Activated T-cell treated with anti-CD3 and anti-CD28 coated beads, Interleukin-2, amount 50 U/mL, for 48 hours (primary cell): ENCODE measurements around the gene SYNPO2.

Experiments used
- DNase-seq, 2 experiments: peaks; one replicate each; pipeline ENCODE4 v3.0.0-alpha.2; 2020

The SYNPO2 gene

DNA sequence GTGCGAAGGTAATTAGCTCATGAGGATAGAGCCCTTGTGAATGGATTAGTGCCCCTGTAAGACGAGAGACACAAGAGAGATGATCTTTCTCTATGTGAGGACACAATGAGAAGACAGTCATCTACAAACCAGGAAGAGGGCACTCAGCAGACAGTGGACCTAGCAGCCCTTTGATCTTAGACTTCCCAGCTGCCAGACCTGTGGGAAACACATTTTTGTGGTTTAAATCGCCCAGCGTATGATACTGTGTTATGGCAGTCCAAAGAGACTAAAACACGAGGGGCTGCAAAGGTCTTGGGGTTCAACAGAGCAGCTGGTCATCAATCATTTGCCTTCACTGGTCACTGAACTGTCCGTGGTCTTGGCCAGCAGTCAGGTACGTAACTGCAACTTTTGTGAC is 9.2 kb upstream of the SYNPO2 start:
- no peak for DNase-seq

DNA sequence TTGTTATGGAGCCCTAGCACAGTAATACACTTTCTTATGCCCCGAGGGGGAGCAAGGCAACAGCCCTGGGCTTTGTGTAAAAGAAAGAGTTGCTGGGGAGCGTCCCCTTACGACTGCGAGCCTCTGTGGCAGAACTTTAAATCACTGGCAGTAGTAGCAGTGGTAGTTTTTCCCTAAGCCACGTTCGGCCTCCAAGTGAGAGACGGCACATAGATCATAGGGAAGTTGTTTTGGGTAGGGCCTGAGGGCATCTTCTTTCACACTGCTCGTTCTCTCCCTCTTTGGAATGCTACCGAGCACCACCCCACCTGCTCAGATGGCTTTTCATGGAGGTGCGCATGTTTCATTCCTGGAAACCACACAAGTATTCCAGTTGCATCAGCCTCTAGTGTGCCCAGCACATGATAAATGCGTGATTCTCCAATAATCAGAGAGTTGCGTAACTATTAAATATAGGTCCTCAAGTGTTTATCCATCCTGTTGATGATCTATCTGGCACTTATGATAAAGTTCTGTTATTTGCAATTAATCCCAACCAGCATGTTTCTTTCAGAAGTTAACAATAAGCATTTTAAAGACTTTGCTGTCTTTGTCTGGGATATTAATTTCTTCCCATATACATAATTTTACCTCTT is 7.0 kb upstream of the SYNPO2 start:
- DNase-seq: no peak

DNA sequence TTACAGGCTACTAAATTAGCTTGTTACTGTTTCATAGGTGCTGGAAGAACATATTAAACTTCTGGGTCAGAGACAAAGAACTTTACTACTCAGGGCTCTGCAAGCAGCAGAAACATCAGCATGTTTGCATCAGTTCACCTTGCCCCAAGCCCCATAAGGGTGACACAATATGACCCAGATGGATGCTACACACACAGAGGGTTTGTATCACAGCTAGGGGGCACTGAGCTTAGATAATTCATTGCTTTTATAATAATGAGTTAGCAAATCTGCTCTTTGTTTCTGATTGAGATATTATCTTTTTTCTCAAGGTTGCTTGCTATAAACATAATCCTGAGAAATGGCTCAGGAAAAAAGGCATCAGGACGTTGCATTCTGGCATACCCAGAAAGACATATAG is 4.8 kb upstream of the SYNPO2 start:
- DNase-seq: no peak

DNA sequence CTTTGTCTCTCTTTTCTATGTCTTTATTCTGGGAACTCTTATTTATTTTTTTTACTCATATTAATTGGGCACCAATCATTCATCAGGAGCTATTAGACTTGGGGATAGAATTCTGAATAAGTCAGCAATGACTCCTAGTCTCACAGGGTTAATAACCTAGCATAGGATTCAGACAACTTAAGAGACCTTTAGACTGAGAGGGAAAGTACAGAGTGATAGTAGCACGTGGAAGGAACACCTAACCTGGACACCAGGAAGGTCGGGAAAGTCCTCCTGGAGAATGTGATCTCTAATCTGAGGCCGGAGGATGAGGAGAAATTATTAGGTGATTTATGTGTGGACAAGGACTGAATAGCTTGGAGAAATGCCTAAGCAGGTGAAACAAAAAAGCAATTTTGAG is 3.9 kb upstream of the SYNPO2 start:
- DNase-seq: no peak

DNA sequence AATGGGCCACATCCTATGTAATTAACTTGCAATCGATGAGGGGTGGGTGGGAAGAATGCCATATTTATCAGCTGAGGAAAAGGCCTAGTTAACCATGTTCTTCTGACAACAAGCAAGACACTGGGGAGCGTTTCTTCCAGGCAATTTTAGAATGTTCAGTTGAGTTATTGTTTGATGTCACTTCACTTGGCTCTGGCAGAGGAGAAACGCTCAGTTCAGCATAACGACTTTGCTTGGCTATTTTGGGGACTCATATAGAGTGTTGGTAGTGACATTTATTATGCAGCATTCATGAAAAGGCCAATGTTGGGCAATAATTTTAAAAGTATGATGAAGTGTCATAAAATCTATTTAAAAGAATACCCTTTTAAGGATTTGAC is 648 bp downstream of the SYNPO2 start:
- no peak for DNase-seq

DNA sequence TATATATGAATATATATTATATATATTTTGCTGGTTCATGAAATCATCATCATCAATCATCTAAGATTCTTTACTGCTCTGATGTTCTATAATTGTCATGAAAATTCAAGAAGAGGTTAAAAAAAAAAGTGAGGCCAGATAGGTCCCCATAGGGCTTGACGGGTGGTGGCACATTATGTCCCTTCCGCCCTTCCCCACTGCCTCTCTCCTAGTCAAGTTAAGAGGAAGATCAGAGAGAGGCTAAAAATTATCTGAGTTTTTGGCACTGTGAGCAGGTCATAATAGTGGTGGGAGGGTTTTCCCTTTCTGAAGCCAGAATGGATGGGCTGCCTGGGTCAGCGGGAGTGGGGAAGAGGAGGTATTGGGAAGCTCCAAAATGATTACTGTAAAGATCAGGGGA is 5.4 kb downstream of the SYNPO2 start:
- no peak for DNase-seq

DNA sequence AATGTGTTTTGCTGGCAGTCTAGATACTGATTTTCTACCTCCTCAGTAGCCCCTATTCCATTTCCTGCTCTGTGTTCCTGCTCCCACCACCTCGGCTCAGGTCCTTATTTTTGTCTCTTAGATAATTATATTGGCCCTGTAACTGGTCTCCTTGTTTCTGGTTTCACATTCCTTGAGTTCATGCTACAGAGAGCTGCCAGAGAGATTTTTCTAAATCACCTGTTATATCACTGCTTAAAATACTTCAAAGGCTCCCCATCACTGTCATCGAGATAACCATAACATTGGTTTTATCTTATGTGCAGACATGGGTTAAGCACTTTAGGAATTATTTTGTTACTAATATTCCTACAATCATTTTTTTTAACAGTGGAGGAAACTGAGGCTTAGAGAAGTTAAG is 9.6 kb downstream of the SYNPO2 start:
- no peak for DNase-seq

DNA sequence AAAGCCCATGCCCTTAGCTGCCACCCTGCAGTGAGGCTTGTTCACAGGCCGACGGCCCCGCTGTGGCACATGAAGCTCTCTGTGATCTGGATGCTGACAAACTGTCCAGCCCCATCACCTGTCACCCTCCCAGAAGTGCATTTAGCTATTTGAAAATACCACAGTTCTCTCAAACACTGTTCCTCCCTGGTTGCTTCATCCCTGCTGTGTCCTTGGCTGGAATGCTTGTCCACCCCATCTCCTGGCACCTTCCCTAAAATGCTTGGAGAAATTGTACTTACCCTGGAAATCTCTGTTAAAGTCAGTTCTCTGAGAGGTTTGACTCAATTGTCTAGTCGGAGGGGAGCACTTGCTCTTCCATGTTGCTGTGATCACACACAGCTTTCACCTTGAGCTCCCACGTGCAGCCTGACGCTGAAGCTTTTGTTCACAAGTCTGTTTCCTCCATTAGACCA is 10.1 kb downstream of the SYNPO2 start:
- DNase-seq: no peak

DNA sequence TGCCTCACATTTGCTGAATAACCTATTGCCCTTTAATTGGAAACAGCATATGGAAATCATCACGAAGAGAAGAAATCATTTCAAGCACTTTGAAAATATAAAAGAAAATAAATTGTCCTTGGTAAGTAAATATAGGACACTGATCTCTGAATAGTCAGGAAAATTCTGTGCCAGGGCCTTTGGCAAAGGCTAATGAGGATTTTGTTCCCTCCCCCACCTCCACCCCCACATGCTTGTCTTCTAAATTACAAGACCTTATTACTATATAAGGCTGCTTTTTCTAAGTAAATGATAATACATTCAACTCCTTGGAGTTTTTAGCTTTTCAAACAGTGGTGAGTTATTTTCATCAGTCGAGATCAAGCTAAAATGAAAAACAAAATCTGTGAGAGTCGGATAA is 15.8 kb downstream of the SYNPO2 start:
- DNase-seq: no peak

DNA sequence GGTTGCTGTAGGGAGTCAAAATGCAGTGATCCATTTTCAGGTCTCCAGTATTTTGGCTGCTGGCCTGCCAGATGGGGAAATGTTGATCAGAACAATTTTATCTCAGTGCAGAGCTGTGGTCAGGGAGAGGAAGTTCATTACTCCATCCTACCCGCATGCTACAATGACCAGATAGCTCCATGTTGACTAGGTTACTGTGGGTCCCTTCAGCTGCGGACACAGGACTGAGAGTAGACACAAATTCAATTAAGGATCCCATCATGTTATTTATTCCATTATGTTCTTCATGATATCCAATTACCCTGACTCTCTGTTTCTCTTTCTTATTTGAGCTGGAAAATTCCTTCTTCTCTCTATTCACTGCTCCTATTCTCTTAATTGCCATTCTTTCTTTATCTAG is 16.3 kb downstream of the SYNPO2 start:
- DNase-seq: no peak

DNA sequence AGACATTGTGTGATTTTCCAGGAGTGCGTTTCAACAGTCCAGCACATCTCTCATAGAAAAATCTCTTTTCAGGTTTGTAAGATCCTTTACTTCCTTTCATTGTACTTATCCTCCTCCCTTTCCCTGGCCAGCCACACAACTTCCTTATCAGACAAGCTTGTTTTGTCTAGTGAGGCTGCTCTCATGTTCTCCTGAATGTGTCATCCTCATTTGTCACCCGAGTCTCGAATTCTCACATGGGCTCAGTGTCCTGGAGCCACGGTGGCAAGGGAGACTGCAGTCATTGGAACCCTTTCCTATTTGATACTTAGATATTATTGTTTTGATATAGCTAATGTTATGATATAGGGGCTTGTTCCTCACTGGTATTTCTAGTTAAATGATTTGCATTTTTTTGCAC is 16.9 kb downstream of the SYNPO2 start:
- DNase-seq: no peak

DNA sequence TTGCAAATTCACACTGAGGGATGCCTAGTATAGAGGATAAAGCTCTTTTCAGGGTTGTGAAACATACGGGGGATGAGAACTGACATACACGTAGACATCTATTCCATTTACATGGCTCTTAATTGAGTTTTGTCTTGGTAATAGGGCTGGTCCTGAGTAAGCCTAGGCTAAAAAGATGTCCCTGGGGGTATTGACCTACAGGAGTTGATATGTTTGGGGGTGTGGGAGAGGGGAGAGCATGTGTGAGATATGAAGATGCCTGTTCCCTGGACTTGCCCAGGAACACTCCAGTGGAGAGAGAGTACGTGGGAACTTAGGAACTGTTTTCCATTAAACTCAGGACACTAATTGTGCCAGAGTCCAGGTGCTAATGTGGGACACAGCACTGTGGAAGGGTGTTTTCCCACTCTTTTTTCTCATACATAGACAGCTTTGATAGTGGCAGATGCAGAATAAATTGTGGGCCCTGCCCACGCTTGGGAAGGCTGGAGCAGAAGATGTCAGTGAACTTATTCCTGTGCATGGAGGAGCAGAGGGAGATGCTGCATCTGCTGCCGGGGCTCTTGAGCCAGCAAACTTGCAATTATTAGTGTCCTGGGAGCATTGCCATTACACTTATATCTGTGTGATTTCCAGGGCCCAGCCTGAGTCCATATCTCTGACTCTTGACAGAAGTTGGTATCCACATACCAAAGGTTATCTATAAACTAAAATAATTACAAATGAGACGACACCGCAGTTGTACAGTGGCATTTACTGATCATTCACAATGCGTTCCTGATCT is 20.7 kb downstream of the SYNPO2 start:
- DNase-seq: no peak

DNA sequence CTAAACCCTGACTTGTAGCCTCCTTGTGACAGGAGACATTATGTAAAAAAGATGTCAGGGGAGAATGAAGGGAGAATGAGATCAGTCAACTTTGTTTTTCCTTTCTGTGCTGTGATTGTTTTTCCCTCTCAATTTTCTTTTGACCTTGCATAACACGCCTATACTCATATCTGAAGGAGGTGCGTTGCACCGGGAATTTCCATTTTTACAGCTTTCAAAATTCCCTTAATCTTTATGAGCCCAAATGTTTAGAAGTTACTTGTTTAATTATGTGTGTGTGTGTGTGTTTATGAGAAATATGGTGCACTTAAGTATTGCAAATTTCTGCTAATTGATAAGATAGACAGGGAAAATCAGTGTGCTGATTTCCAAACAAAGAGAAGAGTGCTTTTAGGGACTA is 21.6 kb downstream of the SYNPO2 start:
- no peak for DNase-seq

DNA sequence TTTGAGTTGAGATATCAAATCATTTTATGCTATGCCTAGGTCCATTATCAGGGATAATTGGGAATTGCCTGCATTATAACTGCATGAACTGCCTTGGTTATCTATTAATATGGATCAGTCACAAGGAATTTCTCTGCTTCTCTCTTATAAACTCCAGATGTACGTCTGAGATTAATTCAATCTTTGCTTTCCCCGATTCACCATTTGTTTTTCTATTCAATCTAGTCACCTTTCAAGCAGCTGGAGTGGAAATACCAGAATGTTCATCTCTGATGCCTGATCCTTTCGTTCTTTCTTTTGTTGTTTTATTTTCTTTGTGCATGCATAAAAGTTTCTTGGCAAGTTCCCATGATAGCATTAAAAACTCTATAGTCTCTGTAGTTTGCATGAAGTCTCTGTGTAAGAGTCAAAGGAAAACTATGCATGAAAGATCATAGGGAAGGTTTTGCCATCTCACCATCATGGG is 22.6 kb downstream of the SYNPO2 start:
- no peak for DNase-seq

DNA sequence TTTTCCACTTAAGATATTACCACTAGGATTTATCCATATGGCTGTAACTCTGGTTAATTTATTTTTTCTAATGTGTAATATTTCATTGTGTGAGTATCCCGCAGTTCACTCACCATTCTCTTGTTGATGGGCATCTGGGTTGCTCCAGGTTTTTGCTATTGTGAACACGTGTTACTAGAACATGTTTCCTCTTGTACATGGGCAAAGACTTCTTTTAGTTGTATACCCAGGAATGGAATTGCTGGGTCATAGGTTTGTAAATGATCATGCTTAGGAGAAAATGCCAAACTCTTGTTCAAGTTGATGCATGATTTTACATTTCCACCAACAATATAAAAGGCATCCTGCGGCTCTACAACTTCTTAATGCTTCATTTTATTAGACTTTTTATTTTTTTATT is 26.8 kb downstream of the SYNPO2 start:
- no peak for DNase-seq

DNA sequence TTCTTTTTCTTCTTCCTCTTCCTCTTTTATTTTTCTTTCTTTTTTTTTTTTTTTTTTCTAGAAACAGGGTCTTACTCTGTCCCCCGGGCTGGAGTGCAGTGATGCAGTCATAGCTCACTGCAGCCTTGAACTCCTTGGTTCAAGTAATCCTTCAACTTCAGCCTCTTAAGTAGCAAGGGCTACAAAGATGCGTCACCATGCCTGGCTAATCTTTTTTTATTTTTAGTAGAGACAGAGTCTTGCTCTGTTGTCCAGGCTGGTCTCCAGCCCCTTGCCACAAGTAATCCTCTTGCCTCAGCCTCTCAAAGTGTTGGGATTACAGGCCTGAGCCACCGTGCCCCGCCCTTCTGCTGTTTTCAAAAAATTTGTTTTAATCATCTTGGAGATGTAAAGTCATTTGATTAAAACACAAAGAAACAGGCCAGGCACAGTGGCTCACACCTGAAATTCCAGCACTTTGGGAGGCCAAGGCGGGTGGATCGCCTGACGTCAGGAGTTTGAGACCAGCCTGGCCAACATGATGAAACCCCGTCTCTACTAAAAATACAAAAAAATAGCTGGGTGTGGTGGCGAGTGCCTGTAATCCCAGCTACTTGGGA is 28.1 kb downstream of the SYNPO2 start:
- DNase-seq: no peak

DNA sequence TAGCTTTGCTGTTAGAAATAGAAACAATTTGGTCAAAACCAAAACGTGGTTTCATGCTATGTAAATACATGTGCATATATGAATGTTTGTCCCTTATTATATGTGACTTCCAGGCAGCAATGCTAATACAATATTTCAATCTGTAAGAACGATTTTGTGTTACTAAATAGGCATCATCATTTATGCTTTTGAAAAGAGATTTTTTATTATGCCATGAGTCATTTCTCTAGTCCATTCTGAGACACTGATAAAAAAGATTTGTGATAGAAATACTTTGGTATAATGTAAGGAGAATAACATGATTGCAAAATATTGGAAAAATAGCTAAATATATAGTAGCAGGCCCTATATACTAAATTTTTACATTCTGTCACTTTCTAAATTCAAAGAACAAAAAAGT is 28.9 kb downstream of the SYNPO2 start:
- DNase-seq: no peak

DNA sequence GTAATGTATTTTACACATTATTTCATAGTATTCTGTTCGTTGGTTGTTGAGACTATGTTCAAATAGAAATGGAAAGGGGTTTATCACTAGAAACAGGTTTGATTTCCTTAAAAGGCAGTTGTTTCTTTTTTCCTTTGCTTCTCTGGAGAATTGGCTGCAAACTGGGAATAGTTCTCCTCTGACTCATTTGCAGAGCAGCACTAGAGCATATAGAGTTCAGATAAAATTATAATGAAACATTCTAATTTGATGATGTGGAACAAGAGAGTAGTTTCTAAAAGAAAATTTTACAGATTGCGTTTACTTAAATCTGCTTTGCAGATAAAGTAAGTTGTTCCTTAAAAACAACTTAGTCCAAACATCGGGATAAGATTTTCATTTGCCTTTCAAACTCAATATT is 29.7 kb downstream of the SYNPO2 start:
- no peak for DNase-seq

DNA sequence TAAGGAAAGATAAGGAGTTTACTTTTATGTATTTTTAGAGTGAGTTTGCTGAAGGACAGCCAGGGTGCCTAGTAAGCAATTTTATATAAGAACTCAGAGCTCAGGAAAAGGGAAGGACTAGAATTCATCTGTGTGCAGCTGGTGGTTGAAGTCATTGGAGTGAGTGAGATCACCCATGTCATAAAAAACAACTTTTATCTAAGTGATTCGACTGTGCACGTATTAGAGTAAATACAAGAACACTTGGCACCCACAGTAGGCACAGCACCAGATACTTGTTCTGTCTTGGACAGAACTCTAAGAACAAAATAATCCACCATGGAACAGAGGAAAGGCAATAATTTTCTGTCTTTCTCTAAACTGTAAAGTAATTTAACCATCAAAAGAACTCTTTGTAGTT is 31.6 kb downstream of the SYNPO2 start:
- no peak for DNase-seq

DNA sequence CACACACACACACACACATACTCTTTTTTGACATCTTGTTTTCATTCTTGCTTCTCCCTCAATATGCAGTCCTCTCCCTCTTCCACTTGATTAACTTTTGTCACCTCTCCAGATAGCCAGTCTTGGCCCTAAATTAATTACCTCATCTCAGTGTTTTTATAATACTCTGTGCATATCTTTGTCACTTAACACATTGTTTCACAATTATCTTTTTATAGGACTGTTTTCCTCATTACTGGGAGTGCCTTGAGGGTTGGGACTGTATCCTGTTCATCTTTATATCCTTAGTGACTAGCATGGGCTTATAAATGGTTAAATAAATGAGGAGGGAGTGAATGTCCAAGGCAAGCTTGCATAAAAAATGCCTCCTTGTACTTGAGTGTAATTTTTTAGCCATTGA is 33.1 kb downstream of the SYNPO2 start:
- no peak for DNase-seq

DNA sequence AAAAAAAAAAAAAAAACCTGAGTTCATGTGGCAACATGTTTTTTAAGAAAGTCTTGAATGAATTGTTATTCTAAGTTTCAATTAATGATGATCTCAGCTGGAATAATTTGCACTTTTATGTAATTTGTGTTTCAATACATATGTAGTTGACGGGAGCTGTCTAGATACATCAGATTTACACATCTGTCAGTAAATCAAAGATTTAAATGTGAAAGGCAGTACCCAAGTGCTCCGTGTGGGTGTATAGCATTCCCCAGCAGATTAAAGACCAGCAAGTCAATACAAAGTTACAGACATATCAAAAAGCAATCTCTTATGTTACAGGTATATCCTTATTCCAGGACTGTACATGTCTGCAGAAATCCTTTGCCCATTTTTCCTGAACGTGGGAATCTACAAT is 35.2 kb downstream of the SYNPO2 start:
- no peak for DNase-seq

DNA sequence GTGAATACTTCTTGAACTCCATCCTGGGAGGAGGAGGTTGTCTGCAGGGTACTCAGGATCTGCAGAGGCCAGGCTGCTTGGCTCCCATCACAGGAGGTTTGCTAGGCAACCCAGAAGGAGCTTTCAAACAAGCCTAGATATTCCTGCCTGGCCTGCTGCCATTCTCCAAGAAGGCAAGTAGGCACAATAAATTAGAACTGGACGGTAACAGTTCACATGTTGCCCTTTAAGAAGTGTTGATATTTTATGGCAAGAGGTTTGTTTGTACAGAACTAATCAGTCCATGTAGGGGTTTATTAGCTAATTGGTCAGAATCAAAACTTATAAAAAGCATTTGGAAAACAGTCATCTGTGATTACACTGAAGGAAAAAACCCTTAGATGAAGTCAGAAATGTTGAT is 39.3 kb downstream of the SYNPO2 start:
- no peak for DNase-seq

DNA sequence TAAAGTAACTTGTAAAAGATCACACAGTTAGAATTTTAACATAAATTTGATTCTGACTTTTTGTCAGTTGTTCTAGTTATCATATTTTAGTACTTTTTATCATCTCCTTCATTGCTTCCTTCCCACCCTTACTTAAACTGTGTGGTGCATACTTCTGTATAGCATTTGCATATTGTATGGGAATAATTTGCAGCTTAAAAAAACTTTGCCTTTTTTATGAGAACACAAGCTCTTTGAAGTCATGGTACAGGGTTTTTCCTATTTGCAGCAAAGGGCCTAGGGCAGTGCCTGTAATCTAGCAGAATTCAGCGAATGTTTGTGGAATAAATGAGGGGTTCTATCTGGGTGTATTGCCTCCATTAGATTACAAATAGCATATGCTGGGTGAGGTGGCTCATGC is 41.6 kb downstream of the SYNPO2 start:
- no peak for DNase-seq

DNA sequence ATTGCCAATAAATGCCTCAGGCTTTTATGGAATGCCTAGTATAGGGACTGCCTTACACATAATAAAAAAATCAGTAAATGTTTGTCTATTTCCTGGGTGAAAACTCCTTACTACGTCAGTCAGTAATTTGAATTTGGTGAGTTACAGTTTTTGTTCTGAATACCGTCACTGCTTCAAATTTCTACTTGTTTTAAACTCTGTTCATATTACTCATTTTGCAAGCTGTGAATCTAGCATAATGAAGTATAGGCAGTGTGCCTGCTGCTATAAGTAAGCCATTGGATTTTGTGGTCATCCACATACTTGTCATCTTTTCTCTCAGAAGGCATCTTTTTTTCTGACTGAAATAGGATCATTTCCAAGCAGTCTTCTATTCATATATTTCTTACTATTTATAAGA is 43.1 kb downstream of the SYNPO2 start:
- DNase-seq: no peak
